Thoracic aorta (tissue), 2 donors: ENCODE data around the gene PDE6A. TPM values are rescaled to one million over a fixed set of nuclear protein-coding genes. Genes with fewer than 3 reads are reported as not detected.

Experiments used
- ATAC-seq: fragments of 150-250 bp; one replicate; pipeline ENCODE4 v1.8.0; 2017; ENCODE audit warnings: low read depth; ENCODE audit not compliant: insufficient number of reproducible peaks, low FRiP score
- DNase-seq: peaks from one replicate; pipeline ENCODE4 v3.0.0-alpha.2; 2020; ENCODE audit warnings: low spot score
- H3K27ac ChIP-seq, 2 donors: fragments of 200-600 bp; sonication (generic); 1 replicate in 1 of 2; 2 replicates in 1 of 2; pipeline ENCODE4 v1.5.1; 2016; ENCODE audit warnings: mild to moderate bottlenecking in 2 of 2, moderate library complexity in 2 of 2
- H3K27me3 ChIP-seq: fragments of 200-600 bp; sonication (generic); replicated peaks from 2 replicates; pipeline ENCODE4 v1.6.0; 2016; ENCODE audit warnings: mild to moderate bottlenecking; ENCODE audit not compliant: insufficient read depth
- H3K36me3 ChIP-seq: fragments of 200-600 bp; sonication (generic); one replicate; pipeline ENCODE4 v1.5.1; 2016
- H3K4me1 ChIP-seq, 2 donors: fragments of 200-600 bp; sonication (generic); 1 replicate in 1 of 2; 2 replicates in 1 of 2; pipeline versions ENCODE4 v1.5.1 to v1.6.0; 2016; ENCODE audit warnings: low read depth in 2 of 2, mild to moderate bottlenecking in 1 of 2; ENCODE audit not compliant: control insufficient read depth in 1 of 2
- H3K4me3 ChIP-seq: fragments of 200-600 bp; sonication (generic); 2 replicates; pipeline ENCODE4 v1.5.1; 2016; ENCODE audit warnings: mild to moderate bottlenecking
- H3K9me3 ChIP-seq: fragments of 200-600 bp; sonication (generic); 2 replicates; pipeline ENCODE4 v1.5.1; 2016
- CTCF ChIP-seq: fragments of 200-600 bp; sonication (generic); IDR thresholded peaks from one replicate; pipeline ENCODE4 v1.5.1; 2019; ENCODE audit warnings: antibody characterized with exemption
- total RNA-seq, 2 donors: library from RNA; depleted of rRNA; stranded (reverse); fragments of >200 nt; gene quantifications; one replicate each; pipeline versions ENCODE4 v1.1.0 to v1.2.3, GENCODE V29; 2016

PDE6A gene
- total RNA-seq, 2 donors from 2014 or later, result not detected

- H3K9me3 ChIP-seq, result no peaks in the 10 kb centered on the region
- no peak overlapping the region for H3K4me3 ChIP-seq
- no peaks in the 10 kb centered on the region for H3K36me3 ChIP-seq
- no peak for ATAC-seq
- no peak for TF ChIP-seq CTCF
- H3K27me3 ChIP-seq, result no peaks in the 10 kb centered on the region
- no peak overlapping the region for H3K27ac ChIP-seq
- no peaks in the 10 kb centered on the region for H3K4me1 ChIP-seq
- DNase-seq, result no peak
These were observed 36.8 kb downstream of the PDE6A start for GRCh38 chr5:149907828-149908227.

- Histone ChIP-seq H3K27ac (no peak overlapping the region), H3K4me3 (no peak overlapping the region), H3K27me3 (no peaks in the 10 kb centered on the region), H3K36me3 (no peaks in the 10 kb centered on the region), H3K9me3 (no peaks in the 10 kb centered on the region), H3K4me1 (no peaks in the 10 kb centered on the region)
- no peak for DNase-seq
- TF ChIP-seq CTCF, result no peak
- ATAC-seq, result no peak
These were observed 39.6 kb downstream of the PDE6A start for GRCh38 chr5:149904977-149905376.

GRCh38 chr5:149904293-149904886 lies 40.2 kb downstream of the PDE6A start:
- Histone ChIP-seq H3K27ac (no peak overlapping the region), H3K27me3 (no peaks in the 10 kb centered on the region), H3K9me3 (no peaks in the 10 kb centered on the region), H3K36me3 (no peaks in the 10 kb centered on the region), H3K4me1 (no peaks in the 10 kb centered on the region), H3K4me3 (no peak overlapping the region)
- ATAC-seq, result no peak
- no peak for DNase-seq
- no peak for TF ChIP-seq CTCF

GRCh38 chr5:149903404-149903803 lies 41.2 kb downstream of the PDE6A start:
- no peak for TF ChIP-seq CTCF
- no peak overlapping the region for H3K4me3 ChIP-seq
- no peak for DNase-seq
- no peaks in the 10 kb centered on the region for H3K27me3 ChIP-seq
- no peaks in the 10 kb centered on the region for H3K36me3 ChIP-seq
- no peak for ATAC-seq
- H3K4me1 ChIP-seq, result no peaks in the 10 kb centered on the region
- no peaks in the 10 kb centered on the region for H3K9me3 ChIP-seq
- H3K27ac ChIP-seq, result no peak overlapping the region

GRCh38 chr5:149902177-149902576 lies 42.4 kb downstream of the PDE6A start:
- ATAC-seq (no peak), DNase-seq (no peak)
- Histone ChIP-seq H3K9me3 (no peaks in the 10 kb centered on the region), H3K4me3 (no peak overlapping the region), H3K4me1 (no peaks in the 10 kb centered on the region), H3K36me3 (no peaks in the 10 kb centered on the region), H3K27me3 (no peaks in the 10 kb centered on the region), H3K27ac (no peak overlapping the region)
- TF ChIP-seq CTCF, result no peak
